GM18505 (cell line): ENCODE results near the gene SNX17.
"Not testable (repeated sequence)": the region's sequence is repeated elsewhere in the genome, so short reads cannot be mapped to it uniquely, and the experiment has no call there.

ENCODE experiments used
- ATAC-seq: cut with Tn5 transposase; IDR thresholded peaks from one replicate; pipeline ENCODE4 v1.9.1; 2021; ENCODE audit not compliant: unreplicated experiment
- POLR2A ChIP-seq: IDR thresholded peaks from 4 replicates; pipeline ENCODE4 v1.6.1; 2011; ENCODE audit warnings: borderline replicate concordance; ENCODE audit not compliant: insufficient read depth, insufficient read length; ENCODE audit errors: extremely low read depth

Gene SNX17, protein sequence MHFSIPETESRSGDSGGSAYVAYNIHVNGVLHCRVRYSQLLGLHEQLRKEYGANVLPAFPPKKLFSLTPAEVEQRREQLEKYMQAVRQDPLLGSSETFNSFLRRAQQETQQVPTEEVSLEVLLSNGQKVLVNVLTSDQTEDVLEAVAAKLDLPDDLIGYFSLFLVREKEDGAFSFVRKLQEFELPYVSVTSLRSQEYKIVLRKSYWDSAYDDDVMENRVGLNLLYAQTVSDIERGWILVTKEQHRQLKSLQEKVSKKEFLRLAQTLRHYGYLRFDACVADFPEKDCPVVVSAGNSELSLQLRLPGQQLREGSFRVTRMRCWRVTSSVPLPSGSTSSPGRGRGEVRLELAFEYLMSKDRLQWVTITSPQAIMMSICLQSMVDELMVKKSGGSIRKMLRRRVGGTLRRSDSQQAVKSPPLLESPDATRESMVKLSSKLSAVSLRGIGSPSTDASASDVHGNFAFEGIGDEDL

GRCh38 chr2:27370026-27370815 lies at the start of gene SNX17, which contains the start of gene EIF2B4:
Gene SNX17, plus strand, starts transcription at chr2:27370616. Its CDS starts 128 bp downstream, at chr2:27370744.
Gene EIF2B4, minus strand, starts transcription at chr2:27370338. Its CDS starts 24 bp downstream, at chr2:27370314.
- peak; percentile 89 for ATAC-seq
- TF ChIP-seq POLR2A: peak; percentile 90

GRCh38 chr2:27320958-27321543 lies 49.4 kb upstream of the SNX17 start:
- TF ChIP-seq POLR2A: no peak
- no peak for ATAC-seq

- TF ChIP-seq POLR2A: no peak
- ATAC-seq: peak; percentile 32
Observed at GRCh38 chr2:27322301-27322765, 48.1 kb upstream of the SNX17 start.

DNA sequence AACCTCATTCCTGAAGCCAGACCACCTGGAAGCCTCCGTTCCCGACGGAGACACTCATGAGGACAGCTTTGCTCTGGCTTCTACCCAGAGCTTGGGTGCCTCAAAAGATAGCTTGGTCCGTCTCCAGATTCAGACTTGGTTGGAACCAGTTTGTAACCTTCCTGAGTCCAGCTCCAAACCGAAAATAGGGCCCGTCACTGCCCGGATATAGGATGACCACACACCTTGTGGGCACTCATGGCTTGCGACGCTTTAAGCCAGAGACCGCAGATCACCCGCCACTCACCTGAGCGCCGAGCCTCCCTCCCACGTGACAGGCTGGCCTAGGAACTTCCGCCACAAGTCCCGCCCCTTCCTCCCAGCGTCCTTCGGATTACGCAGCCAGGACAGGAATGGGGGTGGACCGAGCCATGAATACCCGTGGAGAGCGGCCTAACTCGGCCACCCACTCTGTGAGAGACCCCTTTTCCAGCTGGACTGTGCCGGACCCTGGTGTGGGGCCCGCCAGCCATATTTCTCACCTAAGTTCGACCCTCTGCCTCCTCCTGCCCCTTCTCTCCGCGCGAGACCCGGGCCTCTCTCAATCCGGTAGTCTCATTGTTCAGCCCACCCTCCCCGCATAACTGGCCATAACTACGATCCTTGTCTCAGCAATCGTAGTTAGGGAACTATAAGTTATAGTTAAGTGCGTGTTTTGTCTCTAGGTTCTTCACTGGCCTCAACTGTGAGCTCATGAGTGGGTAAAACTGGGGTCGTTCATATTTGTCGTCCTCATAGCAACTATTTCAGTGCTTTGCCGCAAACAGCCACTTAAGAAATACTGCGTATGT lies 47.4 kb upstream of the SNX17 start, which contains the start of gene MPV17:
TSS of gene MPV17 (minus strand) at position 332 of the 830 bp plus-strand sequence. CDS start 580 bp downstream, outside the sequence.
- TF ChIP-seq POLR2A: peak; percentile 94
- ATAC-seq: peak; percentile 84

- no peak for ATAC-seq
- TF ChIP-seq POLR2A: no peak
Observed at GRCh38 chr2:27323596-27324285, 46.7 kb upstream of the SNX17 start.

GRCh38 chr2:27324720-27325119 lies 45.7 kb upstream of the SNX17 start:
- ATAC-seq: no peak
- no peak for TF ChIP-seq POLR2A

DNA sequence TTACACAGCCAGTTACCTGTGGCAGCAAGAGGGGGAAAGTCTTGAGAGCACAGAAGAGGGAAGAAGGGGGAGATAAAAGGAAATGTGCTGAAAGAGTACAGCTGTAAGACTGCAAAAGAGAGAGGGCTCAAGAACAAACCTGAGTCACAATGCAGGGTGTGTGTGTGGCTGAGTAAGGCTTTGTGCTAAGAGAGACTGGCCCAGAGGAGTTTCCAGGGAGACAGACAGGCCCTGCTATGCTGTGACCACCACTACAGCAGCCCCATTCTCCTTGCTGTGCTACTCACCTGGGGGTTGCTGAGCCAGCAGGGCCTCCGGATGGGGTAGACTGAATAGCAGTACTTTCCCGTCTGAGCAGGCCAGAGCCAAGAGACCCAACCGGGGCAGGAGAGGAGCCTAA lies 35.1 kb upstream of the SNX17 start:
- ATAC-seq: no peak
- TF ChIP-seq POLR2A: no peak

DNA sequence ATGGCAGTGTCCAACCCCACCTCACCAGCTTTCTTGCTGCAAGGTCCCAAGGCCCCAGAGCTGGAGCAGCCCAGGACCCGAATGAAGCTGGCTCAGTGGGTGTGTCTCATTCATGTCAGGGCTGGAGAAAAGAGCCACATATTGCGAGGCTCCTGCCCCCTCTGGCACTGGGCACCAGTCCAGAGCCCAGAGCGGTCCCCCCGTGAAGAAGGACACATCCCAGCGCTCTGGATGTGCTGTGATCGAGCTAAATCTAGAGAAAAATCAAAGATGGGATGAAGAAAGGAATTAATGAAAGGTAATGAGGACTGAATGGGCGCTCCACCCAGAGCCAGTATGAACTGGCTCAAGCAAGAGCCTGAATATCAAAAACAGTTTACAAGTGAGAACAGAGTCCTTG lies 34.2 kb upstream of the SNX17 start:
- ATAC-seq: no peak
- no peak for TF ChIP-seq POLR2A

DNA sequence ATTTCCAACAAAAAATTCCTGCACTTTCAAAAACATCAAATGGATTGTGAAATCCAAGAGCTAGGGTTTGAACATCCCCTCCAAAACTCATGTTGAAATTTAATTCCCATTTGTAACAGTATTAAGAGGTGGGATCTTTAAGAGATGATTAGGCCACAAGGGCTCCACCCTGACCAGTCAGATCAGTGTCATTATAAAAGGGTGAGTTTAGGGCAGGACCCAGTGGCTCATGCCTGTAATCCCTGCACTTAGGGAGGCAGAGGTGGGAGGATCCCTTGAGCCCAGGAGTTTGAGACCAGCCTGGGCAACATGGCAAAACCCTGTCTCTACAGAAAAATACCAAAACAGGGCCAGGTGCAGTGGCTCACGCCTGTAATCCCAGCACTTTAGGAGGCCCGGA lies 22.8 kb upstream of the SNX17 start:
- TF ChIP-seq POLR2A: no peak
- no peak for ATAC-seq

GRCh38 chr2:27350106-27350693 lies 20.2 kb upstream of the SNX17 start:
- no peak for TF ChIP-seq POLR2A
- ATAC-seq: no peak

- no peak for ATAC-seq
- TF ChIP-seq POLR2A: no peak
Observed at GRCh38 chr2:27351802-27352598, 18.4 kb upstream of the SNX17 start.

DNA sequence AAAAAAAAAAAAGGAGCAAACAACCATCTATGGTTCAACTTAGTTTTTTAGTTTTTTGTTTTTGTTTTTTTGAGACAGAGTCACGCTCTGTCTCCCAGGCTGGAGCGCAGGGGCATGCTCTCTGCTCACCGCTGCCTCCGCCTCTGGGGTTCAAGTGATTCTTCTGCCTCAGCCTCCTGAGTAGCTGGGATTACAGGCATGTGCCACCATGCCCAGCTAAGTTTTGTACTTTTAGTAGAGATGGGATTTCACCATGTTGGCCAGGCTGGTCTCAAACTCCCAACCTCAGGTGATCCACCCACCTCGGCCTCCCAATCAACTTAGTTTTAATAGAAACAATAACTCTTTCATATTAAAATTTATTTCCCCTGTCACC lies 17.0 kb upstream of the SNX17 start:
- not testable (repeated sequence) for ATAC-seq
